Measurements from ENCODE around the gene TTBK1. TPM values are rescaled to one million over a fixed set of nuclear protein-coding genes. Genes with fewer than 3 reads are reported as not detected.

The TTBK1 gene
- total and polyA plus RNA-seq, 2 donors (not counting 1 experiment from before 2014, with no cell fraction given) = 0.07 TPM; not detected in 1

DNA sequence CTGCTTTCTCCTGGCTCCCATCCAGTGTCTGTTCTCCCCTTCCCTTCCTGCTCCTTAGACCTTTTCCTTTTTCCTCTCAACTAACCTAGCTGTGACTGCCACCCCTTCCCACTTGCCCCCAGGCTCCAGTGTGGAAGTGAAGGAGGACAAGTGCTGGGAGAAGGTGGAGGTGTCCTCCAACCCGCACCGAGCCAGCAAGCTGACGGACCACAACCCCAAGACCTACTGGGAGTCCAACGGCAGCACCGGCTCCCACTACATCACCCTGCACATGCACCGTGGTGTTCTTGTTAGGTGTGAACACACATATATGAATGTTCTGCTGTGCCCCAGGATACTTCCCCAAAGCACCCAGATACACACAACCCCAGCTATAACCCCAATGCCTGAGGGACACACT is 42.7 kb upstream of the TTBK1 start:
- intact Hi-C loops (cut with micrococcal nuclease) = no loop called here
- Mint-ChIP-seq H3K4me1 (no peaks in the 10 kb centered on the region), H3K4me3 (no peak overlapping the region), H3K9me3 (ENCODE audit: insufficient read depth) (no peaks in the 10 kb centered on the region), H3K27me3 (no peaks in the 10 kb centered on the region), H3K27ac (no peak overlapping the region)
- WGBS (ENCODE audit: insufficient coverage) = 98% methylated on average over 6 of the region's 6 CpGs
- H2AFZ ChIP-seq (ENCODE audit: insufficient read depth, low read depth, low read length, poor library complexity, severe bottlenecking) = no peak overlapping the region
- H4K20me1 ChIP-seq (ENCODE audit: control insufficient read depth, insufficient read depth, low read length, poor library complexity, severe bottlenecking) = no peaks in the 10 kb centered on the region
- TF ChIP-seq, protein P1, sequence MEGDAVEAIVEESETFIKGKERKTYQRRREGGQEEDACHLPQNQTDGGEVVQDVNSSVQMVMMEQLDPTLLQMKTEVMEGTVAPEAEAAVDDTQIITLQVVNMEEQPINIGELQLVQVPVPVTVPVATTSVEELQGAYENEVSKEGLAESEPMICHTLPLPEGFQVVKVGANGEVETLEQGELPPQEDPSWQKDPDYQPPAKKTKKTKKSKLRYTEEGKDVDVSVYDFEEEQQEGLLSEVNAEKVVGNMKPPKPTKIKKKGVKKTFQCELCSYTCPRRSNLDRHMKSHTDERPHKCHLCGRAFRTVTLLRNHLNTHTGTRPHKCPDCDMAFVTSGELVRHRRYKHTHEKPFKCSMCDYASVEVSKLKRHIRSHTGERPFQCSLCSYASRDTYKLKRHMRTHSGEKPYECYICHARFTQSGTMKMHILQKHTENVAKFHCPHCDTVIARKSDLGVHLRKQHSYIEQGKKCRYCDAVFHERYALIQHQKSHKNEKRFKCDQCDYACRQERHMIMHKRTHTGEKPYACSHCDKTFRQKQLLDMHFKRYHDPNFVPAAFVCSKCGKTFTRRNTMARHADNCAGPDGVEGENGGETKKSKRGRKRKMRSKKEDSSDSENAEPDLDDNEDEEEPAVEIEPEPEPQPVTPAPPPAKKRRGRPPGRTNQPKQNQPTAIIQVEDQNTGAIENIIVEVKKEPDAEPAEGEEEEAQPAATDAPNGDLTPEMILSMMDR (IDR thresholded peaks at IDR 0.05) = no peak
- TF ChIP-seq EZH2 (IDR thresholded peaks at IDR 0.05; ENCODE audit: borderline replicate concordance, insufficient read depth, low read depth, low read length, poor library complexity, severe bottlenecking) = no peak
- no peaks in the 10 kb centered on the region for H3K9me3 ChIP-seq (ENCODE audit: control extremely low read depth in 1 of 3, control insufficient read depth in 2 of 3, insufficient read depth in 1 of 3, low read length in 2 of 3)
- no peak overlapping the region for H3K4me3 ChIP-seq (ENCODE audit: control extremely low read depth in 1 of 5, extremely low read depth in 1 of 5, insufficient read depth in 1 of 5, low read depth in 2 of 5, low read length in 4 of 5)
- DNase-seq (no peak), ATAC-seq (ENCODE audit: low read depth) (no peak)
- POLR2A ChIA-PET = no interaction called here
- H3K9ac ChIP-seq (ENCODE audit: low read length) = no peak overlapping the region
- no peak overlapping the region for H3K27ac ChIP-seq (ENCODE audit: low read length in 2 of 2)
- H3K36me3 ChIP-seq (replicated peaks in 1 of 2; ENCODE audit: control extremely low read depth in 1 of 2, control insufficient read depth in 1 of 2, extremely low read depth in 1 of 2, insufficient read depth in 2 of 2, low read length in 1 of 2) = peaks cover 0 to 52% of the 10 kb centered on the region in 2 experiments
- H3K4me1 ChIP-seq (ENCODE audit: control insufficient read depth in 2 of 2, insufficient read depth in 2 of 2, low read length in 2 of 2) = no peaks in the 10 kb centered on the region
- H3K79me2 ChIP-seq (ENCODE audit: control insufficient read depth, insufficient read depth, low read length) = no peaks in the 10 kb centered on the region
- no peaks in the 10 kb centered on the region for H3K27me3 ChIP-seq (replicated peaks in 1 of 4; ENCODE audit: control extremely low read depth in 1 of 4, control insufficient read depth in 3 of 4, insufficient read depth in 4 of 4, low read length in 3 of 4)
- CTCF ChIA-PET = no interaction called here
- H3K4me2 ChIP-seq (replicated peaks; ENCODE audit: low read depth, low read length, poor library complexity, severe bottlenecking) = no peak overlapping the region

DNA sequence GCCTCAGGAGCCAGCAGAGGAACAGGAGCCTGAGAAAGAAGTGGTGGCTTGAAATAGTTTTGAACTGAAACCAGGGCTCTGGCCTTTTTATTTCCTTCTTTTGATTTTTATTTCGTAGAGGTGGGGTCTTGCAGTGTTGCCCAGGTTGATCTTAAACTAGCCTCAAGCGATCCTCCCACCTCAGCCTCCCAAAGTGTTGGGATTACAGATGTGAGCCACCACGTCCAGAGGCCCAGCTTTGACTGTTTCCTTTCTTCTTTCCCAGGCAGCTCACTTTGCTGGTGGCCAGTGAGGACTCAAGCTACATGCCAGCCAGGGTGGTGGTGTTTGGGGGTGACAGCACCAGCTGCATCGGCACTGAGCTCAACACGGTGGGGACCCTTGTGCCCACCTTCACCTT is 40.8 kb upstream of the TTBK1 start:
- no peak for TF ChIP-seq EZH2 (IDR thresholded peaks at IDR 0.05; ENCODE audit: borderline replicate concordance, insufficient read depth, low read depth, low read length, poor library complexity, severe bottlenecking)
- TF ChIP-seq, protein P1 (IDR thresholded peaks at IDR 0.05) = no peak
- H2AFZ ChIP-seq (ENCODE audit: insufficient read depth, low read depth, low read length, poor library complexity, severe bottlenecking) = no peak overlapping the region
- no peak overlapping the region for H3K4me3 ChIP-seq (ENCODE audit: control extremely low read depth in 1 of 5, extremely low read depth in 1 of 5, insufficient read depth in 1 of 5, low read depth in 2 of 5, low read length in 4 of 5)
- Mint-ChIP-seq H3K9me3 (ENCODE audit: insufficient read depth) (no peaks in the 10 kb centered on the region), H3K27me3 (no peaks in the 10 kb centered on the region), H3K4me3 (no peak overlapping the region), H3K4me1 (no peaks in the 10 kb centered on the region), H3K27ac (no peak overlapping the region)
- 92% methylated on average over 2 of the region's 5 CpGs for WGBS (ENCODE audit: insufficient coverage)
- H4K20me1 ChIP-seq (ENCODE audit: control insufficient read depth, insufficient read depth, low read length, poor library complexity, severe bottlenecking) = no peaks in the 10 kb centered on the region
- DNase-seq (no peak), ATAC-seq (ENCODE audit: low read depth) (no peak)
- peaks cover 0 to 41% of the 10 kb centered on the region in 2 experiments for H3K36me3 ChIP-seq (replicated peaks in 1 of 2; ENCODE audit: control extremely low read depth in 1 of 2, control insufficient read depth in 1 of 2, extremely low read depth in 1 of 2, insufficient read depth in 2 of 2, low read length in 1 of 2)
- intact Hi-C loops (cut with micrococcal nuclease) = no loop called here
- no peak overlapping the region for H3K27ac ChIP-seq (ENCODE audit: low read length in 2 of 2)
- no peak overlapping the region for H3K9ac ChIP-seq (ENCODE audit: low read length)
- CTCF ChIA-PET = no interaction called here
- no peaks in the 10 kb centered on the region for H3K27me3 ChIP-seq (replicated peaks in 1 of 4; ENCODE audit: control extremely low read depth in 1 of 4, control insufficient read depth in 3 of 4, insufficient read depth in 4 of 4, low read length in 3 of 4)
- H3K4me1 ChIP-seq (ENCODE audit: control insufficient read depth in 2 of 2, insufficient read depth in 2 of 2, low read length in 2 of 2) = no peaks in the 10 kb centered on the region
- no peak overlapping the region for H3K4me2 ChIP-seq (replicated peaks; ENCODE audit: low read depth, low read length, poor library complexity, severe bottlenecking)
- no peaks in the 10 kb centered on the region for H3K9me3 ChIP-seq (ENCODE audit: control extremely low read depth in 1 of 3, control insufficient read depth in 2 of 3, insufficient read depth in 1 of 3, low read length in 2 of 3)
- POLR2A ChIA-PET = no interaction called here
- H3K79me2 ChIP-seq (ENCODE audit: control insufficient read depth, insufficient read depth, low read length) = no peaks in the 10 kb centered on the region

Data from B cell (primary cell).